Astrocyte of the spinal cord (primary cell): Measurements from ENCODE around the gene CHRNA7.

Source experiments
- DNase-seq: peaks from one replicate; pipeline ENCODE4 v3.0.0; 2011; ENCODE audit warnings: low read depth, low spot score
- H3K4me3 ChIP-seq: 2 replicates; pipeline ENCODE4 v1.5.1; 2011; ENCODE audit warnings: low read depth, mild to moderate bottlenecking, low read length, moderate library complexity
- CTCF ChIP-seq: IDR thresholded peaks from 2 replicates; pipeline ENCODE4 v1.5.1; 2012; ENCODE audit warnings: low read depth, mild to moderate bottlenecking, low read length, inconsistent platforms
- in situ Hi-C: cut with HindIII; loops from 2 replicates; pipeline ENCODE4 v1.10.0; 2017; ENCODE audit warnings: low sequenced_read_pairs

Gene CHRNA7

GRCh38 chr15:32117122-32117521, 86.8 kb downstream of the CHRNA7 start:
- H3K4me3 ChIP-seq = no peak overlapping the region
- no peak for TF ChIP-seq CTCF
- no peak for DNase-seq
- in situ Hi-C loops = no loop called here

GRCh38 chr15:32119286-32119685, 89.0 kb downstream of the CHRNA7 start:
- DNase-seq = no peak
- H3K4me3 ChIP-seq = no peak overlapping the region
- TF ChIP-seq CTCF = no peak
- in situ Hi-C loops = no loop called here

- H3K4me3 ChIP-seq = no peak overlapping the region
- in situ Hi-C loops = no loop called here
- TF ChIP-seq CTCF = no peak
- DNase-seq = no peak
Measured at GRCh38 chr15:32119694-32120330, 89.5 kb downstream of the CHRNA7 start.

GRCh38 chr15:32120577-32121383, 90.5 kb downstream of the CHRNA7 start:
- no peak overlapping the region for H3K4me3 ChIP-seq
- TF ChIP-seq CTCF = no peak
- in situ Hi-C loops = no loop called here
- no peak for DNase-seq

GRCh38 chr15:32121384-32121695, 91.0 kb downstream of the CHRNA7 start:
- no peak for DNase-seq
- no peak for TF ChIP-seq CTCF
- in situ Hi-C loops = no loop called here
- H3K4me3 ChIP-seq = no peak overlapping the region

GRCh38 chr15:32122013-32122412, 91.7 kb downstream of the CHRNA7 start:
- TF ChIP-seq CTCF = no peak
- no peak for DNase-seq
- in situ Hi-C loops = no loop called here
- H3K4me3 ChIP-seq = no peak overlapping the region
